GM18951 (cell line): Measurements from ENCODE around the gene FADS3.

Source experiments
- POLR2A ChIP-seq: IDR thresholded peaks from 4 replicates; pipeline ENCODE4 v1.6.1; 2011; ENCODE audit warnings: mild to moderate bottlenecking; ENCODE audit not compliant: insufficient read length, insufficient read depth; ENCODE audit errors: extremely low read depth
- in situ Hi-C: fragments of 300-500 bp; cut with MboI; formaldehyde crosslinking; loops from one replicate; pipeline ENCODE4 v1.12.0; 2022; ENCODE audit warnings: low sequenced_read_pairs, mixed read lengths, inconsistent platforms; ENCODE audit not compliant: unreplicated experiment

FADS3 gene

DNA sequence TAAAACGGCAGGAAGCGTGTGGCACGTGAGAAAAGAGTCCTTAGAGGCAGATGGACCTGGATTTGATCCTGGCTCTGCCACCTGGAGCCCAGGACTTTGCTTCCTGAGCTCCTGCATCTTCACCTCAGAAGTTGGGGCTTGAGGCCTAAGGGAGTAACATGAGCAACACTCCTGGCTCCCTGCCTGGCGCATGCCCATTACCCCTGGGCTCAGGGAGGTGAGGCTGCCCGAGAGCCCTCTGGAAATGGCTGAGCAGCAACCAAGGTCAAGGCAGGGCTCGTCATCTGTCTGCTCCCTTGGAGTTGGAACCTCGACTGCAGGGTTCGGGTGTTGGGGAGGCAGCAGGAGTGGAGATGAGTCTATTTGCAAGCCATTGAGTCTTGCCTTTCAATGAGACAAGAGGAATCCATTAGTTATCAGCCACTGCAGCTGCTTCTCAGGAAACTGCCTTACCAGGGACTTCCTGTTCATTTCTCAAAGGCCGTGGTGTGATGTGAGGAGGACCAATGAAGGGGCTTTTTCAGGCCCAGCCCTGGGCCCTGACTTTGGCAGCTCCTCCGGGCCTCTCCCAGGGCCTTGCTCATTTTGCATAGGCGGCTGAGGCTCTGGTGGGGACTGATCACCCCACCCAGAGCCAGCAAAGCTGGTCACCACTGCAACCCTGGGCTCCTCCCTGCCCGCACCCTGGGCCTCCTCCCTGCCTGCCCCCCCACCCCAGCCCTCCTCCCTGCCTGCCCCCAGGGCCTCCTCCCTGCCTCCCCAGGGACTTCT is 56.9 kb downstream of the FADS3 start:
- TF ChIP-seq POLR2A: peak; percentile 73
- in situ Hi-C loops: no loop called here

DNA sequence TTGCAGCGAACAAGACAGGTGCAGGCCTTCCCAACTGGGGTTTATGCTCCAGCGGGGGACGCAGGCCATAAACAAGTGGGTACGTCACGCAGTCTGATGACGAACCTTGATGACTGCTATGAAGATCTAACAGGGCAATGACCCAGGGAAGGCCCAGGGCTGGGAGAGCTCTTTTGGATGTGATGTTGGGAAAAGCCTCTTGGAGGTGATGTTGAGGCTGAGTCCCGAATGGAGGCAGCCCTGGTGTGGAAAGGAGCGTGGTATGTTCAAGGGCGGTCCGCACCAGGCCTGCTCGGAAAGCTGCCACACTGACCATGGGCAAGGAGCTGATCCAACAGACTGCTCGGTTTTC is 57.4 kb downstream of the FADS3 start:
- no peak for TF ChIP-seq POLR2A

GRCh38 chr11:61833471-61833870 is 57.9 kb downstream of the FADS3 start:
- in situ Hi-C loops: no loop called here
- TF ChIP-seq POLR2A: no peak

More for the DNA sequence above, 57.4 kb downstream of the FADS3 start:
- in situ Hi-C loops: no loop called here

DNA sequence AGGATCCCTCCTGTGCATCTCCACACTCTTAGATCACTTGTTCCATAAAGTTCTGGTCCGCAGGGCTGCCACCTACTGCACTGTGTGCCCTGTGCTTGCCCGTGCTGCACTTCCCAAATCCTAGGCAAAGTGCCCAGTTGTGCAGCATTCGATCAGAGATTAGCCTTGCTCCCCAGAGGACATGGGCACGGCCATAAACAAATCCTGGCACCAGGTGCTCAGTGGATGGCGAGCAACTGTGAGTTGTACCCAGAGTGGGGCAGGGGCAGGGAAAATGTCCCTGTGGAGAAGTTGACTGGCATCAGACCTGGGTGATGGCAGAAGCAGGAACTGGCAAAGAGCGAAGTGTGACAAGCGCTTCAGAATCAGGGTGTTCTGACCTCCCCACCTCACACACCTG is 58.6 kb downstream of the FADS3 start:
- TF ChIP-seq POLR2A: no peak
- in situ Hi-C loops: no loop called here

DNA sequence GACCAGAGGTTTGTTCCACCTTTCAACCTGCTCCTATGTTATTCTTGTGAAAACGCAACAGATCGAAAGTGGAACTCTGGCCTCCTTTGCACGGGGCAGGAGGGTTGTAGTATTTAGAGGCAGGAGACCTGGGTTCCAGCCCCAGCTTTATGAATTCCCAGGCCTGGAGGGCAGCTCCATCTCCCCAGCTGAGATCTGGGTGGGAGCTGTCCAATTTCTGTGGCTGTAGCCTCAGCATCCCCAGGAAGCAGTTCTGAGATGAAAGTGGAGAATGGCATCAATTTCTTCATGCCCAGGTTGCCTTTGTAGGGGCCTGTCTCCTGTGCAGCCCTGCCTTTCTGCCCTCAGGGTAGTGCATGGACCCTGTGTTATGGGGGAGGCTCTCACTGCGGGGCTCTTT is 59.1 kb downstream of the FADS3 start:
- in situ Hi-C loops: no loop called here
- no peak for TF ChIP-seq POLR2A

GRCh38 chr11:61830237-61831105 is 60.9 kb downstream of the FADS3 start:
- no peak for TF ChIP-seq POLR2A
- in situ Hi-C loops: no loop called here

DNA sequence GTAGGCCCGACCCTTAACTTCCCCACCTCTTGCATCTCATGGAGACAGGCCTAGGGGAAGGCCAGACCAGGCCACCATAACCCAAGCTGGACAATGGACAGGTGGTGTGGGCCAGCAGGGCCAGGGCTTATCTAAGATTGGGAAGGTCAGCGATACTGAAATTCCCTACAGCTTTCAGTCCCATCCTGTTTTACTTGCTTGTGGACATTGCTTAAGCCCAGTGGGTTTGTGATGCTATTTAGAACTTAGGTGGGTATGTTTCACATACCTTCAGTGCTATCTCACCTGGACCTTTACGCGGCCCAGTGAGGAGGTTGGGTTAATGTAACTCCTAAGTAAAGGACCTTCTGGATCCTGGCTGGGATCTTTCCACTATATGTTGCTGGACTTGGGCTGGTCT is 61.5 kb downstream of the FADS3 start:
- in situ Hi-C loops: no loop called here
- TF ChIP-seq POLR2A: no peak

GRCh38 chr11:61828629-61829407 is 62.5 kb downstream of the FADS3 start:
- in situ Hi-C loops: no loop called here
- TF ChIP-seq POLR2A: peak; percentile 53

DNA sequence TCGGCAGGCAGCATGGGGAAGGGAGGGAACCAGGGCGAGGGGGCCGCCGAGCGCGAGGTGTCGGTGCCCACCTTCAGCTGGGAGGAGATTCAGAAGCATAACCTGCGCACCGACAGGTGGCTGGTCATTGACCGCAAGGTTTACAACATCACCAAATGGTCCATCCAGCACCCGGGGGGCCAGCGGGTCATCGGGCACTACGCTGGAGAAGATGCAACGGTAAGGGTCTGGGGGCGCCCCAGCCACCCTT is 63.0 kb downstream of the FADS3 start:
- in situ Hi-C loops: no loop called here
- no peak for TF ChIP-seq POLR2A

DNA sequence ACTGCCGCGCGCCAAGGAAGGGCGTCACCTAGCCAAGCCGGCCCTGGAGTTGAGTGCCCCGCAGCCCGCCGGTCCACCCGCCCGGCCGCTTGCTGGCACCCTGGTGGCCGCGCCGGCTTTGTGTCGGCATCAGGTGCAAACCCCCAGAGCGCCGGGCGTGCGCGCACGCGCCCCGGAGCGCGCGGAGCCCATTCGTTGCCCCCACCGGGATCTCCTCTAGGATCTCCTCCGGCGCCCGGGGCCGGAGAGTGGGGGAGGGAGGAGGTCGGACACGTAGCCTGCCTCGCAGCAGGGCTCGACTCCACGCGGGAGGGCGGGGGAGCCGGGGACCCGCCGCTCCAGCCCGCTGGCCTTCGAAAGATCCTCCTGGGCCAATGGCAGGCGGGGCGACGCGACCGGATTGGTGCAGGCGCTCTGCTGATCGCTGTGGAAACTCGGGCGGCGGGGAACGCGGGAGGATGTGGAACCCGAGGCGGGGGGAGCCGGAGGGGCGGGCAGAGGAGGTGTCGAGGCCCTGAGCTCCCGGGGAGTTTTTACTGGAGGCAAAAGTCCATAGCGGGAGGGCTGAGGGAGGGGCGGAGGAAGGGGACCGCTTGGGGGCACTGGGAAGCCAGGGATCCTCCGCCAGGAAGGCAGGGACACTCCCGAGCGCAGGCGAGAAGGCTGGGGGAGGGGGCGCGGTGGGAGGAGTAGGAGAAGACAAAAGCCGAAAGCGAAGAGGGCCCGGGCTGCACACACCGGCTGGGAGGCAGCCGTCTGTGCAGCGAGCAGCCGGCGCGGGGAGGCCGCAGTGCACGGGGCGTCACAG is 63.6 kb downstream of the FADS3 start, which contains the start of gene FADS2:
TSS of gene FADS2 (plus strand) at position 730 of the 808 bp plus-strand sequence. CDS start 91 bp downstream, outside the sequence.
- in situ Hi-C loops: no loop called here
- peak; percentile 89 for TF ChIP-seq POLR2A

- in situ Hi-C loops: no loop called here
- TF ChIP-seq POLR2A: no peak
Measured at GRCh38 chr11:61826930-61827570, 64.3 kb downstream of the FADS3 start.
